HCT116 (cell line): ENCODE measurements around the gene FNDC8. TPM values are rescaled to one million over a fixed set of nuclear protein-coding genes. Genes with fewer than 3 reads are reported as not detected.

Source experiments
- ATAC-seq: fragments of 200-7000 bp; cut with Tn5 transposase; 2 replicates; pipeline ENCODE4 v1.9.1; 2020; ENCODE audit warnings: mild to moderate bottlenecking, moderate library complexity
- BruUV-seq: library from RNA; stranded (reverse); fragments of 400-500 nt; replicated peaks from 2 replicates; lab custom pipeline; 2021; lab: Mats Ljungman, UMichigan
- CTCF ChIA-PET: fragments of 300-600 bp; sonication (Branson Sonifier 250); formaldehyde crosslinking; loops from one replicate; lab custom pipeline; 2021; ENCODE audit warnings: antibody characterized with exemption; lab: Charles Lee
- POLR2A ChIA-PET: fragments of 300-600, 350-600 bp; sonication (Branson Sonifier 250); formaldehyde crosslinking; loops from one replicate; lab custom pipeline; 2021; ENCODE audit warnings: antibody characterized with exemption; lab: Charles Lee
- RAD21 ChIA-PET, 2 experiments: fragments of 300-600 bp; sonication (Branson Sonifier 250); formaldehyde crosslinking; loops; one replicate each; lab custom pipeline; 2023; ENCODE audit warnings: low total read pairs in 2 of 2; ENCODE audit not compliant: uncharacterized antibody in 2 of 2, unreplicated experiment in 2 of 2, low non-redundant PET in 1 of 2; lab: Charles Lee
- DNase-seq: peaks from one replicate; pipeline ENCODE4 v3.0.0-alpha.2; 2010; ENCODE audit warnings: low read depth, low spot score
- H2AFZ ChIP-seq: fragments of 200-600 bp; shearing (Covaris generic), sonication (generic); 2 replicates; pipeline ENCODE4 v1.6.1; 2017; ENCODE audit warnings: low read depth, mixed run types, mixed read lengths, antibody characterized with exemption, low read length; ENCODE audit not compliant: poor library complexity, severe bottlenecking
- H3K27ac ChIP-seq: 2 replicates; pipeline ENCODE4 v1.5.1; 2012; ENCODE audit warnings: low read depth, low read length
- H3K27me3 ChIP-seq: fragments of 200-600 bp; sonication (generic); 2 replicates; pipeline ENCODE4 v1.6.1; 2016; ENCODE audit warnings: mixed run types, low read length, mixed read lengths; ENCODE audit not compliant: insufficient read depth
- H3K36me3 ChIP-seq, 2 experiments: fragments of 200-500 bp in 1 of 2; fragments of 200-600 bp in 1 of 2; sonication (Bioruptor generic) in 1 of 2; sonication (generic) in 1 of 2; 2 replicates each; pipeline versions ENCODE4 v1.5.1 to v1.6.1; 2014 to 2016; ENCODE audit warnings: low read length in 2 of 2, inconsistent platforms in 1 of 2, mixed read lengths in 1 of 2, mixed run types in 1 of 2; ENCODE audit not compliant: insufficient read depth in 2 of 2, control insufficient read depth in 1 of 2
- H3K4me1 ChIP-seq, 2 experiments: fragments of 200-600 bp in 1 of 2; sonication (generic) in 1 of 2; 2 replicates each; pipeline versions ENCODE4 v1.5.1 to v1.6.1; 2012 to 2017; ENCODE audit warnings: low read length in 2 of 2, inconsistent platforms in 1 of 2, mild to moderate bottlenecking in 1 of 2, mixed read lengths in 1 of 2, mixed run types in 1 of 2, moderate library complexity in 1 of 2; ENCODE audit not compliant: insufficient read depth in 2 of 2, control insufficient read depth in 1 of 2
- H3K4me2 ChIP-seq: fragments of 200-600 bp; sonication (generic); 2 replicates; pipeline ENCODE4 v1.6.1; 2017; ENCODE audit warnings: mixed run types, low read length, mixed read lengths
- H3K4me3 ChIP-seq, 2 experiments: fragments of 200-600 bp in 1 of 2; sonication (generic) in 1 of 2; replicated peaks in 1 of 2; 2 replicates each; pipeline ENCODE4 v1.5.1; 2011 to 2016; ENCODE audit warnings: low read length in 2 of 2, control low read depth in 1 of 2, low read depth in 1 of 2, mild to moderate bottlenecking in 1 of 2, mixed read lengths in 1 of 2, mixed run types in 1 of 2
- H3K79me2 ChIP-seq: fragments of 200-600 bp; sonication (generic); 2 replicates; pipeline ENCODE4 v1.6.1; 2017; ENCODE audit warnings: mild to moderate bottlenecking, mixed run types, low read length, moderate library complexity, mixed read lengths; ENCODE audit not compliant: insufficient read depth
- H3K9ac ChIP-seq: fragments of 200-600 bp; sonication (generic); 2 replicates; pipeline ENCODE4 v1.6.1; 2016; ENCODE audit warnings: low read length, mixed read lengths
- H3K9me2 ChIP-seq: fragments of 200-600 bp; sonication (generic), shearing (Covaris generic); 2 replicates; pipeline ENCODE4 v1.6.1; 2017; ENCODE audit warnings: mixed run types, mild to moderate bottlenecking, moderate library complexity; ENCODE audit not compliant: insufficient read depth
- H3K9me3 ChIP-seq, 2 experiments: fragments of 200-500 bp in 1 of 2; fragments of 200-600 bp in 1 of 2; sonication (Bioruptor generic) in 1 of 2; sonication (generic) in 1 of 2; 2 replicates each; pipeline ENCODE4 v1.6.1; 2014 to 2017; ENCODE audit warnings: low read length in 2 of 2, mixed read lengths in 2 of 2, inconsistent platforms in 1 of 2, low read depth in 1 of 2, mild to moderate bottlenecking in 1 of 2, mixed run types in 1 of 2, moderate library complexity in 1 of 2; ENCODE audit not compliant: control insufficient read depth in 1 of 2, insufficient read depth in 1 of 2
- H4K20me1 ChIP-seq: fragments of 200-600 bp; sonication (generic), shearing (Covaris generic); 2 replicates; pipeline ENCODE4 v1.6.1; 2017; ENCODE audit warnings: mixed run types, mild to moderate bottlenecking, moderate library complexity; ENCODE audit not compliant: insufficient read depth
- CBX3 ChIP-seq: IDR thresholded peaks from 2 replicates; pipeline ENCODE4 v1.6.1; 2012; ENCODE audit warnings: low read depth
- CEBPB ChIP-seq: IDR thresholded peaks from 2 replicates; pipeline ENCODE4 v1.6.1; 2012; ENCODE audit warnings: low read depth
- CTCF ChIP-seq, 3 experiments: fragments of 200-600 bp in 1 of 3; sonication (generic) in 1 of 3; IDR thresholded peaks in 2 of 3; conservative IDR thresholded peaks in 1 of 3; 2 replicates each; pipeline ENCODE4 v1.5.1; 2012 to 2017; ENCODE audit warnings: low read depth in 2 of 3, low read length in 2 of 3, antibody characterized with exemption in 1 of 3, borderline replicate concordance in 1 of 3, control low read depth in 1 of 3, mild to moderate bottlenecking in 1 of 3, mixed read lengths in 1 of 3, mixed run types in 1 of 3, moderate library complexity in 1 of 3; ENCODE audit not compliant: insufficient read depth in 1 of 3
- EGR1 ChIP-seq: IDR thresholded peaks from 2 replicates; pipeline ENCODE4 v1.6.1; 2012; ENCODE audit warnings: low read depth
- FOSL1 ChIP-seq: IDR thresholded peaks from 2 replicates; pipeline ENCODE4 v1.6.1; 2012; ENCODE audit warnings: low read depth
- JUND ChIP-seq: IDR thresholded peaks from 2 replicates; pipeline ENCODE4 v1.6.1; 2012
- MAX ChIP-seq: IDR thresholded peaks from 2 replicates; pipeline ENCODE4 v1.6.1; 2012
- POLR2AphosphoS5 ChIP-seq: IDR thresholded peaks from 2 replicates; pipeline ENCODE4 v1.6.1; 2011; ENCODE audit warnings: mild to moderate bottlenecking, low read depth, low read length, moderate library complexity
- REST ChIP-seq: IDR thresholded peaks from 2 replicates; pipeline ENCODE4 v1.6.1; 2012; ENCODE audit warnings: low read depth
- SP1 ChIP-seq: IDR thresholded peaks from 2 replicates; pipeline ENCODE4 v1.6.1; 2012; ENCODE audit warnings: low read depth
- SRF ChIP-seq: IDR thresholded peaks from 2 replicates; pipeline ENCODE4 v1.6.1; 2012; ENCODE audit warnings: low read depth
- intact Hi-C: fragments of 100-400 bp; cut with micrococcal nuclease; formaldehyde crosslinking; loops from 2 replicates; pipeline ENCODE4 v1.10.0; 2022
- total RNA-seq: library from RNA; stranded (reverse); gene quantifications from one replicate; pipeline ENCODE4 v1.2.1, GENCODE V29; 2021; ENCODE audit not compliant: unreplicated experiment

The FNDC8 gene
- total RNA-seq, 1 experiment from 2014 or later, result not detected

- no peaks in the 10 kb centered on the region for H3K27me3 ChIP-seq
- BruUV-seq, result no TSS peak
- ATAC-seq (peak; percentile 29), DNase-seq (peak; percentile 81)
- peak overlapping the region; percentile 89 for H3K4me2 ChIP-seq
- H3K9ac ChIP-seq, result peak overlapping the region; percentile 85
- ChIA-PET POLR2A (interaction anchor here (0.8 kb wide), 1 partner anchor 21 kb away, joined by 4 read pairs; the partner anchor contains the start of gene RFFL), RAD21 (no interaction called here), CTCF (interaction anchor here (1.5 kb wide), 1 partner anchor 10 kb away, joined by 4 read pairs; no protein-coding TSS in a partner anchor)
- H3K9me2 ChIP-seq, result no peaks in the 10 kb centered on the region
- H3K9me3 ChIP-seq, result no peaks in the 10 kb centered on the region
- peak overlapping the region; percentile 89 for H3K27ac ChIP-seq
- no peaks in the 10 kb centered on the region for H4K20me1 ChIP-seq
- H3K36me3 ChIP-seq, result no peaks in the 10 kb centered on the region
- TF ChIP-seq CEBPB, result peak; percentile 59; the same call in 1 of the 2 replicates
- no peak for TF ChIP-seq CTCF (IDR thresholded peaks at IDR 0.05 in 2 of 3, conservative IDR thresholded peaks at IDR 0.05 in 1 of 3; ENCODE audit: borderline replicate concordance in 1 of 3, insufficient read depth in 1 of 3, low read depth in 2 of 3, low read length in 2 of 3)
- TF ChIP-seq POLR2AphosphoS5, result peak; percentile 42; the same call in 1 of the 2 replicates
- peak; percentile 77 for TF ChIP-seq SP1
- peak; percentile 85 for TF ChIP-seq JUND
- peak; percentile 93 for TF ChIP-seq FOSL1
- TF ChIP-seq MAX, result no peak
- TF ChIP-seq EGR1, result no peak
- TF ChIP-seq REST, result no peak
- TF ChIP-seq CBX3, result peak; percentile 37; the same call in 1 of the 2 replicates
- TF ChIP-seq SRF, result peak; percentile 69; the same call in 1 of the 2 replicates
- peak overlapping the region in 1 of 2 experiments; percentile 23; a peak in 2 of 4 replicates for H3K4me3 ChIP-seq
- H3K4me1 ChIP-seq, result peaks cover 70 to 89% of the 10 kb centered on the region in 2 experiments
- H2AFZ ChIP-seq, result no peak overlapping the region
- intact Hi-C loops, result no loop called here
- peaks cover 70% of the 10 kb centered on the region for H3K79me2 ChIP-seq
Measured at GRCh38 chr17:35084987-35085386, 36.4 kb upstream of the FNDC8 start.
